Measurements from ENCODE around the gene SCAF8.
"Not testable (repeated sequence)": the region's sequence is repeated elsewhere in the genome, so short reads cannot be mapped to it uniquely, and the experiment has no call there.

GRCh38 chr6:154779157-154779556, 45.9 kb downstream of the SCAF8 start:
- TF ChIP-seq EZH2 (IDR thresholded peaks at IDR 0.05; ENCODE audit: borderline replicate concordance, low read depth, low read length, poor library complexity, severe bottlenecking); CTCF (conservative IDR thresholded peaks at IDR 0.05; ENCODE audit: low read depth, low read length): not testable (repeated sequence)

Measured in A673 (cell line).